SW 1271 (cell line): ENCODE results near the gene AKT3.
"Not testable (repeated sequence)": the region's sequence is repeated elsewhere in the genome, so short reads cannot be mapped to it uniquely, and the experiment has no call there.

ENCODE experiments used
- DNase-seq, 2 experiments: peaks; one replicate each; lab custom pipeline; 2025; lab: John Stamatoyannopoulos, UW

AKT3 gene

DNA sequence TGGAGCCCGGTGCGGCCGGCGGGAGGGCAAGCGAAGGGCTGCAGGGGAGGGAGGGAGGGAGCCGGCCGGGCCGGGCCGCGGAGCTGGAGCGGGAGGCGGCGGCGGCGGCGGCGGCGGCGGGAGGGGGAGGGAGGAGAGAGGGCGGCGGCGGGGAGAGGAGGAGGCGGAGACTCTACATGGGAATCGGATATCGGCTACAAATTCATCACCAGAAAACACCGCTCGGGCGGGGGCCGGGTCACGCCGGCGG is at the start of gene AKT3:
Gene AKT3 (minus strand): TSS at position 42 of the 250 bp plus-strand sequence. CDS start 7,073 bp downstream, outside the sequence.
- DNase-seq = peak in 1 of 2 experiments; percentile 53

GRCh38 chr1:243898278-243898677 is 48.2 kb upstream of the AKT3 start:
- DNase-seq = no peak

DNA sequence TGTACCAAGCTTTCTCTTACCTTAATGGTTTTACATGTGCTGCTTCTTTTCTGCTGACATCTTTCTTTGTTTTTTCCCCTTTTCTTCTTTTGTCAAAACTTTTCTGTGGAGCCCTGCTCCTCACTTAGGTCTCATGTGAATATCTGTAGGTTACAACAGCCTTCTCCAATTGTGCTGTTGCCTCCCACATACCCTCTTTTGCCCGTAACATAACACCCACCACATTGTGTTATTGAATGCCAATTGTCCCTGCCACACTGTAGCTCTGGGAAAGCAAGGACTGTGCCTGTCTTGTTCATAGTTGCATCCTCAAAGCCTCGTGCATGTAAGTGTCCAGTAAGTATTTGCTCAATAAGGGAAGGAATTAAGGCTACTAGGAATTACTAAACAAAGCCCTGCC is 46.3 kb upstream of the AKT3 start:
- no peak for DNase-seq

GRCh38 chr1:243892456-243892855 is 42.4 kb upstream of the AKT3 start:
- DNase-seq = no peak

DNA sequence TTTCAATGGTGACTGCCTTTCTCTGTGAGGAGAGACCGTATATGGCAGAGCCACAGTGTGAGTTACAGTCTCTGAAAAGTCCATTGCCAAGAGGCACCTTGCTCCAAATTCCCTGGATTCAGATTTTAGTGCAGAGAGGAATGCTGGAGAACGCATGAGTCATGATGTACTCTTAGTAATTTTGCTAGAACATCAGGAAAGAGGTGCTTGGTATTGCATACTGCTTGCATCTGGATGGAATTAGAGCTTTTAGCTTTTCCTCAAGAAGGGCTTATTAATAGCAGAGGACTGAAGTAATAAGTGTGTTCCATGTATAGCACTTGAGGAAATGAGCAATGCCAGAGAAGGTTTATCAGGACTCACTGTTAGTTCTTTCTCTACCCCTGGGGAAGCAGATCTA is 40.5 kb upstream of the AKT3 start:
- no peak for DNase-seq

DNA sequence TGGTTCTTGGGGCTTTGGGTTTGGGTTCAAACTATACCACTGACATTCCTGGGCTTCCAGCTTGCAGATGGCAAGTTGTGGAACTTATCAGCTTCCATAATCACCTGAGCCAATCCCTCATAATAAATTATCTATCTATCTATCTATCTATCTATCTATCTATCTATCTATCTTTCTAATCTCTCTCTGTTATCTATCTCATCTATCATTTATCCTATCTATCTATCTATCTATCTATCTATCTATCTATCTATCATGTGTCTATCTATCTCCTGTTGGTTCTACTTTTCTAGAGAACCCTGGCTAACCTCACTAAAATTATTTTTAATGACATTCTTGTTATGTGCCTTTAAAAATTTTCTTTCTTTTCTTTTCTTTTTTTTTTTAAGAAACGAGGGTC is 35.8 kb upstream of the AKT3 start:
- DNase-seq = no peak

DNA sequence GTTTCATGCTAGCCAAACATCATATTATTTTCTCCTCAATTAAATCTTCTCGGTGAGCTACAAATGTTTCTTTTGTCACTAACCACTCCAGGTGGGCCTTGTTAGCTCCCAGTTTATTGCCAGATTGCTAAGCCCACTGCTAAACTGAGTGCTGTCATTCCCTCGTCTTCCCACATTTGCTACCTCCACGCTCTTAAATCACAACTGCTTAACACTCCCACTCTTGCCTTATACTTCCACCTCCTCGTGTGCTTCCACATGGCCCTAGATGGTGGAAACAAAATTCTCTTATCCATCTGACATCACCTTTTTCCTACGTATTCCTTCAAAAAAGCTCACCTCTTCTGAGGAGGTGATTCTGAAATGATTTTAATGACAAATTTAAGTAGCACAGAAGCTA is 34.6 kb upstream of the AKT3 start:
- DNase-seq = no peak

- no peak for DNase-seq
Measured at GRCh38 chr1:243883551-243883950, 33.5 kb upstream of the AKT3 start.

DNA sequence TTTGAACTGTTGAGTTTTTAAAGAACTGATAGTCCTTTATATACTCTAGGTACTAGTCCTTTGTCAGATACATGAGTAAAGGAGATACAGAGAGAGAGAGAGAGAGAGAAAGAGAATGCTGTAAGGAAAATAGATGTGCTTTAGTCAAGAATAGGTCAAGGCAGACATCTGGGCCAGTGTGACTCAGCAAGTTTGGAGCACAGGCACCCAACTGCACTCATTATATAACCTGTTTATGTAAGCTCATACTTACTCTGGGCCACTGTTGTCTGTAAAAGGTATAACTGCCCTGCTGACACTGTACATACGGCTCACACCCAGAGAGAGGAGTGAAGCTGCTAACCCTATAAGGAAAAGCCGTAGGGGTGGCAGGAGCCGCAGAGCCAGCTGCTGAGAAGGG is 32.2 kb upstream of the AKT3 start:
- no peak for DNase-seq

DNA sequence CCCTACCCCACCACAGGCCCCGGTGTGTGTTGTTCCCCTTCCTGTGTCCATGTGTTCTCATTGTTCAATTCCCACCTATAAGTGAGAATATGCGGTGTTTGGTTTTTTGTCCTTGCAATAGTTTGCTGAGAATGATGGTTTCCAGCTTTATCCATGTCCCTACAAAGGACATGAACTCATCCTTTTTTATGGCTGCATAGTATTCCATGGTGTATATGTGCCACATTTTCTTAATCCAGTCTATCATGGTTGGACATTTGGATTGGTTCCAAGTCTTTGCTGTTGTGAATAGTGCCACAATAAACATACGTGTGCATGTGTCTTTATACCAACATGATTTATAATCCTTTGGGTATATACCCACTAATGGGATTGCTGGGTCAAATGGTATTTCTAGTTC is 27.0 kb upstream of the AKT3 start:
- DNase-seq = not testable (repeated sequence)

DNA sequence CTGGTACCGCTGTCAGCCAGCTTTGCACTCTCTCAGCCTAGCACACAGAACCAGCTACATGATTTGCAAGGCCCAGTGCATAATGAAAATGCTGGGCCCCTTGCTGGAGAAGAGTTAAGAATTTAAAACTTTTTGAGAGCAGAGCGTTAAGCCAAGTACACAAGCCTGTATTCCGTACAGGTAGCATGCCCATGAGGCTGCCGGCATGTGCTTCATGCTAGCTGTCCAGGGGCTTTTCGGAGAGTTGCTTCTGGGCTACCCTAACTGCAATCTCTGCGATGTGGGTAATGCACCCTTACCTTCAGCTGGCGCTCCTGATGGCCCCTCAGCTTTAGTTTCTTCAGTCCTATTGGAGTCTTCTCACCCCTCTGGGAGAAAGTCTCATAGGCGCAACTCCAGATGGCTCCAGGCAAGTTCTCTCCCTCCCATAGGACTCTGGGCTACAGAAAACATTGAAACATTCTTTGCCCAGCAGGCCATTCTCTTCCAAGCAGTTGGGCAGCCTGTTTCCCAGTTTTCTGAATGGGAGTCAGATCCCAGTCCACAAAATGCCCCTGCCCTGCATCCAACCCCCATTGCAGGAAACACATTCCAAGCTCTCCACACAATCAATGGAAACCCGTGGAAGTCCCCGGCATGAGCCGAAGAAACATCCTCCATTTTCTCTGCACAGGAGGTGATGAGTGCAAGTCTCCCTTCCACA is 5.7 kb upstream of the AKT3 start:
- no peak for DNase-seq

DNA sequence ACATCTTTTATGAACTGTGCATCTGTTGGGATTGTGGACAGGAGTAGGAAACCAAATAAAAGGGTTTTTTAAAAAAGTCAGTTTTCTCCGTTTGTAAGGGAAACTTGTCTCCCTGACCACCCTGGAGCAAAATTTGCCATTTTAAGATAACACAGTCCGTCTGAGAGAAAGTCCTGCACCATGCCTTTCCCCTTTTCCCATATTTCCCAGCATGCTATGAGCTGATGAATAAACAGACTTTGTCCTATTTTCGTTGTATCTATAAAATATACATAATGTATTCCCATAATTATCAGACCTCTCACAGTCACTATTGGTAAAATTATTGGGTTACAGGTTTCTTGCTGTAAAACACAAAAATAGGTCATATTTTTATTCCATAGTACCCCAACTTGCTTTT is 1.7 kb upstream of the AKT3 start:
- no peak for DNase-seq

DNA sequence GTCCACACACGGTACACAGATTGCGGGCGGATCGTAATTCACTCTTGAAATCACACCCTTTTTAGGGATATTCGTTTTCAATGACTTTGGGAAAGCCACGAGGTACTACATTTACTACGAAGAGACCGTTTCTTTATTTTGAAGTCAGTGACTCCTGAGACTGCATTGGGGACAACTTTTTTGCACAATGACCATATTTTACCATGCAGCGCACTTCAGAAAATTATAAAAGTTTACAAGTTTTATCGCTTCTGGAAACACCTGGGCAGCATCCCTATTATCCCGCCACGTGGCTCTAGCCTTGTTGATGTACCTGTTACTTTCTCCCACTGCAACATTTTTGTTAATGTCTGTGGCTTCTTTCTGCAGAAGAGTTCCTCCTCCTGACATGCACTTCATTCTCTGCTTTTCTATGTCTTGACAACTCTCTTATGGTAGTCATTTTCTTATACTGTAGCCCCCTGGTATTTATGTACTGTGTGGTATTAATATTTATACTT is 1.3 kb upstream of the AKT3 start:
- DNase-seq = no peak

DNA sequence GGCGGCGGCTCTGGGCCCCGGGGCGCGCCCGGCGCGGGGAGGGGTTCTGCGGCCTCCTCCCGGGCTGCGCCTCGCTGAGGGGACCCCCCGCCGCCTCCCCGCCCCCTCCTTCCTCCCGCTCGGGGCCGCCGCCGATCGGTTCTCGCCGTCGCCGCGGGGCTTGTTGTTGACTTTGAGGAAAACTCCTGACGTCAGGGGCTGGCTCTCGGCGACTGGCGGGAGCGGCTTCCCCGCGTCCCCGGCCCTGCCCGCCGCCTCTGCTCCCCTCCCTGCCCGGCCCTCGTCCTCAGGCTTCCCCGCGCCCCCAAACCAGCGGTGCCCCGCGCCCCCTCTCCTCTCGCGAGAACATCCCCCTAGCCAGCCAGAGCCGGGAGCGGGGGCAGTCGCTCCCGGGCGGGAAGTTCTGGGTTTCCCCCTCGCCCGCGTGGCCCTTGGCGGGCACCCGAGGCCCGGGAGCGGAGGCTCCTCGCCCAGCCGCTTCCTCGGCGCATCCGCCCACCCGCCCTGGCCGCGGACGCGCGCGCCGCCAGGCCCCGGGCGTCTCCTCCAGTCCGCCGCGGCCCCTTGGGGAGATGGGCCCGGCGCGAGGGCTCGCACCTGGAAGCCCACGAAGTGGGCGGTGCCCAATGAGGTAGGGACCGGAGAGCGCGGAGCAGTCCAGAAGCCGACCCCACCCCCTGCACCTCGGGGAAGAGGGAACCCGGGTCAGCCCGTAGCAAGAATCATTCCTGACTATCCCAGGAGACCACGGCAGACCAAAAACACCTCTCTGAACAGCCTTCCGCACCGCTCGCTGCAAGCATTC is 611 bp upstream of the AKT3 start:
- peak; percentile 43 to 53 for DNase-seq

DNA sequence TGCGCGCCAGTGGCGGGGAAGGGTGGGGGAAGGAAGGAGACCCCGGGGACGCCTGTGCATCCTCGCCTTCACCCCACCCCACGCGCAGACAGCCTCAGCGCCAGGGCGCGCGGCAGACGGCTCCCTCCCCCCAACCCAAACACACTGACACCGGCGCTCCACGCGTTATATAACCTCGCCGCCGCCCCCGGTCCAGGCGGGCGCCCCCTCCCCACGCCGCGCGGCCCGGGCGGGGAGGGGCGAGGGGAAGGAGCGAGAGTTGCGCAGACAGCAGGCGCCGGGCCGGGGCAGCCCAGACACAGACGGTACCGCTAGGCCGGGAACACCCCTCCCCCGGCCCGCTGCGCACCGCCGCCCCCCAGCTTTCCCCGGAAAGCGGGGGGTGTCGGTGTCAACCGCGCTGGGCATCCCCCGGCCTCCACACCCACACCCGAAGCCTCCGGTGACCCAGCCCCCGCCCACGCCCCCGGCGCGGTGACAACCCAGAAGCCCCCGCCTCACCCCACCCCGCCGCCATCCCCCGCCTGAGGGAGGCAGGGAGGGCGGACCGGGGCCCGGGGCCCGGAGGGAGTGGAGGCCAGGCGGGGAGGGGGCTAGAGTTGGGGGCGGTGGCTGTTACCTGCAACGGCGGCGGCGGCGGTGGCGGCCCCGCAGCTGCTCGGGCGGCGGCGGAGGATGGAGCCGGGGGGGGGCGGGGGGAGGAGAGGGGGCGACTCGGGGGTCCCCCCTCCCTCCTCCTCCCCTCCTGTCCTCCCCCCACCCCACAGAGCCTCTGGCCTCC is 432 bp downstream of the AKT3 start:
- no peak for DNase-seq

- DNase-seq = peak in 1 of 2 experiments; percentile 44
Measured at GRCh38 chr1:243848858-243849420, 1.1 kb downstream of the AKT3 start.

DNA sequence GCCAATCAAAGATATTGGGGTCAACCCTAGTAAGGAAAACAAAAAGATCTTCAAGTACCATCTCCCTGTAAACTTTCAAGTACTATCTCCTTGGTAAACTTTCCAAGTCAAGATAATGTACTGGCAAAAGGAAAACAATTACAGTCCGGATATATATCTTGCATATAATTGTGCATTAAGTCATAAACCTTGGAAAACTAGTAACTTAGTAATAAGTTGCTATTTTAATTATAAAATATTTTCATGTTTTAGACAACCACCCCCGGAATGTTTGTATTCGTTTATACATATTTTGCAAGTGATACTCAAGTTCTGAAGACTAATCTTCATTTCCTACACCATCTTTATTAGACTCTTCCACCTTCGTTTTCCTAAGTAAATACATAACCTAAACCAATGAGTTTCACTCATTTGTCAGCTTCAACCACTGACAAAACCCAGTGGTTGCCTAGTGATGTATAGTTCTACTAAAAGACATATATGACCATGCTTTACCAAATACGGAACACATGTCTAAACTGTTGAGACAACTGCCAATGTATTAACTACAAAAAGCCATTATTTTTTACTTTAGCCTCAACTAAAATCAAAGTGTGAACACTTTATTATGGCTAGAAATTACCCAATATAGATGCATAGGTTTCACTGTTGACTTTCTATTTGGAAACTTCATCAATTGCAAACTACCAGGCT is 1.7 kb downstream of the AKT3 start:
- DNase-seq = no peak

DNA sequence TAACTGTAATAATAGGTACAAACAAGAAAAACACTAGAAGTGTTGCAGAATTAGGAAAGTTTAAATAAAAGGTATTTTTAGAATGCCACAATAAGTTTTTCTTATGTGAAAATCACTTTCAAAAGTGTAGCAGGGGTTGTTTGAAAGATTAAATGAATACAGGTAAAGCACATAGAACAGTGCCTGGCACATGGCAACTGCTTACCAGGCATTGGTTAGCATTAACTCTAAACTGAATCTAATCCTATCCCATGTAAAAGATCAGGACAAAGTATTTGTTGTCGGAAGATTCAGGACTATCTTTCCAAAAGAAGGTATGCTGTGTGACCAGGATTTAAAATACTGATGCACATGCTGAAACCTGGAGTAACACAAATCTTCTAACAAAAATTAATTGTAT is 3.3 kb downstream of the AKT3 start:
- no peak for DNase-seq

DNA sequence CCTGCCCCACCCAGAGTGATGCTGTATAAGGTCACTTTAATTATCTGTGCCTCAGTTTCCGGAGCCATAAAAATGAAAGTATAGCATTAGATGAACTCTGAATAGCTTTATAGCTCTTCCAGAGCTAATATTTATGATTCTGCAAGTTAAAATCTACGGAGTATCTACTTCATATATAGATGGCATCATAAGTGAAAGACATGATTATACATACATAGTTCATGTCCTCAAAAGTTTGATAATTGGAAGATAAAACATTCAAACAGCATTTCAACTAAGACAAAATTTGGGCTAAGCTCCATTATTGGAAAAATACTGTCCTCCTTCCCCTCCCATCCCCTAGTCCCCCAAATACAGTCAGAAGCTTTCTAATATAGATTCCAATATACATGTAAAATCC is 4.2 kb downstream of the AKT3 start:
- no peak for DNase-seq

DNA sequence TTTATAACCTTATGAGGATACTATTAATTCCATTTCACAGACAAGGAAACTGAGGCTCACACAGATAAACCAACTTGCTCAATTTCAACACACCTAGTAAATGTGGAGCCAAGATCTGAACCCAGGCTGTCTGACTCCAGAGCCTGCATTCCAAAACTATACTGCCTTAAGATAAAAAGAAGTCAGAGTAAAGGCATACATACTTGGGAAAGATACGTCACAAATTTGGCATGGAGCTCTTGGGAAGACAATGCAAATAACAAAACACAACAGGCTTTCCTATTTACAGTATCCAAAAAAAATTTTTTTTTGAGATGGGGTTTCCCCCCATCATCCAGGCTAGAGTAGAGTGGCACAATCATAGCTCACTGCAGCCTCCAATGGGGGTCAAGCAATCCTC is 5.9 kb downstream of the AKT3 start:
- DNase-seq = no peak

DNA sequence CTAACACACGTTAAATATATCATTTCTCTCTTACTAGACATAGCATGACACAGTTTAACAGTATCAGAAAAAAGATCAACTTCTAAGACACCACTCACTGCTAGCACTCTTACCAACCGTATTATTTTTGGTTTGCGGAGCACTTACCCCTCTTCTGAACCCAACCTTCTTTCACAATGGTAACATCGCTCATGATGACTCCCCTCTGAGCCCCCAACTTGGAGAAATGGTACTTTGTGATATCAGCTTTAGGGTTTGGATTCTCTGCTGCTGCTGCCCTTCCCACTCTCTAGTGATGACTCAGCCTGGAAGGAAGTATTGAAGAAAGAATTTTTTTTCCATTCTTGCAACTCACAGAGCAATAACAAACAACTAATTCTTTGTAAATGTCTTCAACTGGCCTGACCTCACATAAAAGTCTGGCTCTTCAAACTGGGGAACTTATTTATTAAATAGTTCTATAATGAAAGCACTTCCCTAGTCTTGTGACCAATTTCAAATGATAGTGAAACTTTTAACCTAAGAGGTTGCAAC is 7.0 kb downstream of the AKT3 start:
- DNase-seq = peak in 1 of 2 experiments; percentile 54

DNA sequence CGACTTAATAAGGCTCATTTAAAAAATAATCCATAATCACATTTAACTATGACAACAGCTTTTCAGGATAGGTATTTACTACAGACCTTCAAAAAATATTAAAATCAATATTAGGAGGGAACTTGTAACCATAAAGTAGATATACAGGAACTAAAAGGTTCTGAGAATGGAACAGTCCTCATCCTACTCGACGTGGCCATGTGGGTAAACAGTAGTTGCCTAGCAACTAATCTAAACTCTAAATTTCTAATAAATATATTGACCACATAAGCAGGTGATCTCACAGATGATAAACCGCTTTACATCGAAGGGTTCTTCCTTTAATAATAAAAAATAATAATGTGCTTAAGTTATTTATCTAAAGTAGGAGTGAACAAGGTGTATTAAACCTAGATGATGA is 7.9 kb downstream of the AKT3 start:
- no peak for DNase-seq
